ENCODE measurements around the gene SLC66A2. TPM values are rescaled to one million over a fixed set of nuclear protein-coding genes. Genes with fewer than 3 reads are reported as not detected.
A peak's percentile ranks its signal among the peaks of the same experiment; 100 is the strongest.

Gene SLC66A2
- total RNA-seq, 1 donor = 23.3 TPM

DNA sequence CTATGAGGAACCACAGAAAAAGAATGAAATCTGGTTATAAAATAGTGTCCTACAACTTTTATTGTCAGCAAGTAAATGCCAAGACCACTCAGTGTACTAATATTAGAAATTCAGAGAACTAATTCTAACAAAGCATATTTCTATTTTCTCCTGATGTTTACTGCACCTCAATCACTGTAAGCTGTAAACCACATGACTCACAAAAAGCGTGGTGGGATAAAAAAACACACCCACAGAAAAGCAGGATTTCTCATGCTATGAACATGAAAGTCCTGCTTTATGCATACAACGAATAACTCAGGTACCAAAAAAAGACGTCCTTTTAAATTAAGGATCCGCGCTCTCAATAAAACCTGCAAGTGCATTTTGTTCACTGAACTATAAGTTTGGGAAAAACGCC is 36.1 kb upstream of the SLC66A2 start:
- DNase-seq (ENCODE audit: low read depth) = peak; percentile 28
- peak overlapping the region; percentile 94 for H3K4me3 ChIP-seq (ENCODE audit: low read depth, low read length)
- TF ChIP-seq, protein P1, sequence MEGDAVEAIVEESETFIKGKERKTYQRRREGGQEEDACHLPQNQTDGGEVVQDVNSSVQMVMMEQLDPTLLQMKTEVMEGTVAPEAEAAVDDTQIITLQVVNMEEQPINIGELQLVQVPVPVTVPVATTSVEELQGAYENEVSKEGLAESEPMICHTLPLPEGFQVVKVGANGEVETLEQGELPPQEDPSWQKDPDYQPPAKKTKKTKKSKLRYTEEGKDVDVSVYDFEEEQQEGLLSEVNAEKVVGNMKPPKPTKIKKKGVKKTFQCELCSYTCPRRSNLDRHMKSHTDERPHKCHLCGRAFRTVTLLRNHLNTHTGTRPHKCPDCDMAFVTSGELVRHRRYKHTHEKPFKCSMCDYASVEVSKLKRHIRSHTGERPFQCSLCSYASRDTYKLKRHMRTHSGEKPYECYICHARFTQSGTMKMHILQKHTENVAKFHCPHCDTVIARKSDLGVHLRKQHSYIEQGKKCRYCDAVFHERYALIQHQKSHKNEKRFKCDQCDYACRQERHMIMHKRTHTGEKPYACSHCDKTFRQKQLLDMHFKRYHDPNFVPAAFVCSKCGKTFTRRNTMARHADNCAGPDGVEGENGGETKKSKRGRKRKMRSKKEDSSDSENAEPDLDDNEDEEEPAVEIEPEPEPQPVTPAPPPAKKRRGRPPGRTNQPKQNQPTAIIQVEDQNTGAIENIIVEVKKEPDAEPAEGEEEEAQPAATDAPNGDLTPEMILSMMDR (IDR thresholded peaks at IDR 0.05; ENCODE audit: insufficient read depth, low read depth, low read length) = no peak

DNA sequence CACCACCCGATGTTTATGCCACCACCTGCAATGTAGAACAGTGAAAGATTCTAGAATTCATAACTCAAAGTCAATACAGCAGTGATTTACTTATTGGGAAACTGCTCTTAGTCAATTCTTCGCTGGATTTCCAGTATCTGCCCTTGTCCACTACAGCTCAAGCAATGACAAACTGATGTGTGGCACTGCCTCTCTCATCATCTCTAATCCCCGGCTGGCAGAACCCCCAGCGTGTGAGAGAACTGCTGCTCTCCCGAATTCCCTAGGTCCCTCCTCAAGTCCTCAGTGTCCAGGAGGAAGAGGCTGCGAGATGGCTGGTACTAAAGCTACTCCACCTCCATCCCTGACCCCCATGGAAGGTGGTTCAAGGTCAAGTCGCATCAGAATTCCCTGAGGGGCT is 35.3 kb upstream of the SLC66A2 start:
- peak overlapping the region; percentile 94 for H3K4me3 ChIP-seq (ENCODE audit: low read depth, low read length)
- no peak for DNase-seq (ENCODE audit: low read depth)
- TF ChIP-seq, protein P1 (IDR thresholded peaks at IDR 0.05; ENCODE audit: insufficient read depth, low read depth, low read length) = no peak

DNA sequence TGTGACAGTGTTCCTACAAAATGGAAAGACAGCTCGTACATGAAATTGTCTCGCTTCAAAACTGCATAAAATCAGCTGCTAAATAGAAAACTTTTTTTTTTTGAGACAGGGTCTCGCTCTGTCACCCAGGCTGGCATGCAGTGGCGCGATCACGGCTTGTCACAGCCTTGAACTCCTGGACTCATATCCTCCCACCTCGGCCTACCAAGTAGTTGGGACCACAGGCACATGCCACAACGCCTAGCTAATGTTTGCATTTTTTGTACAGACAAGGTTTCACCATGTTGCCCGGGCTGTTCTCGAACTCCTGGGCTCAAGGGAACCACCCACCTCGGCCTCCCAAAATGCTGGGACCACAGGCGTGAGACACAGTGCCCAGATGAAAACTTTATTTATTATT is 33.7 kb upstream of the SLC66A2 start:
- DNase-seq (ENCODE audit: low read depth) = no peak
- no peak overlapping the region for H3K4me3 ChIP-seq (ENCODE audit: low read depth, low read length)
- TF ChIP-seq, protein P1 (IDR thresholded peaks at IDR 0.05; ENCODE audit: insufficient read depth, low read depth, low read length) = no peak

DNA sequence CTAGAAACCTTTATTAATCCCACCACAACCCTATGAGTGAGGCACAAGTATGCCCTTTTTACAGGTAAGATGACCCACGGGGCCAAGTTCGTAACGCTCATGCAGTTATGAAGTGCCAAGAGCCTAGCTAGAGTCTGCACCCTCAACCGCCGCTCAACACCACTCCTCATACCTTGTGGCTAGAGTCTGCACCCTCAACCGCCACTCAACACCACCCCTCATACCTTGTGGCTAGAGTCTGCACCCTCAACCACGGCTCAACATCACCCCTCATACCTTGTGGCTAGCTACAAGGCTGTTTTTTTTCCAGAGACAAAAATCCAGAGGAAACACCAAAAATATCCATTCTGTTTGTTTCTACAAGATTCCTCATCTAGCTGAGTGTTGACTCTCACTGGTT is 32.3 kb upstream of the SLC66A2 start:
- TF ChIP-seq, protein P1 (IDR thresholded peaks at IDR 0.05; ENCODE audit: insufficient read depth, low read depth, low read length) = no peak
- no peak overlapping the region for H3K4me3 ChIP-seq (ENCODE audit: low read depth, low read length)
- no peak for DNase-seq (ENCODE audit: low read depth)

DNA sequence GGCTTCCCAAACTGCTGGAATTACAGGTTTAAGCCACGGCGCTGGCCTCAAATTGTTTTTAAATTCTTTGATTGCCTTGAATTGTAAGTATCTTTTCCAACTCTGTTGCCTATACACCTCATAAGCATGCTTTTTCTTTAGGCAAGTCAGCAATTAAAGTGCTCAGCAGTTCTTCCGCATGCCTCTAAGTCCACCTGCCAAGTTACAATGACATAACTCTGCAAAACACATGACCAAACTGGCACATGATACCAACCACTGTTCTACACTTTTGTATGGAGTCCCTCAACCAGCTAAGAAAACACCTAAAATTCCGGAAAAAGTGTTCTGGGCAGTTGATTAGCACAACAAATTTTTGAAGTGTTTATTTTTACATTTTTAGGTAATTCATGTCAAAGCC is 31.8 kb upstream of the SLC66A2 start:
- no peak overlapping the region for H3K4me3 ChIP-seq (ENCODE audit: low read depth, low read length)
- no peak for DNase-seq (ENCODE audit: low read depth)
- TF ChIP-seq, protein P1 (IDR thresholded peaks at IDR 0.05; ENCODE audit: insufficient read depth, low read depth, low read length) = no peak

DNA sequence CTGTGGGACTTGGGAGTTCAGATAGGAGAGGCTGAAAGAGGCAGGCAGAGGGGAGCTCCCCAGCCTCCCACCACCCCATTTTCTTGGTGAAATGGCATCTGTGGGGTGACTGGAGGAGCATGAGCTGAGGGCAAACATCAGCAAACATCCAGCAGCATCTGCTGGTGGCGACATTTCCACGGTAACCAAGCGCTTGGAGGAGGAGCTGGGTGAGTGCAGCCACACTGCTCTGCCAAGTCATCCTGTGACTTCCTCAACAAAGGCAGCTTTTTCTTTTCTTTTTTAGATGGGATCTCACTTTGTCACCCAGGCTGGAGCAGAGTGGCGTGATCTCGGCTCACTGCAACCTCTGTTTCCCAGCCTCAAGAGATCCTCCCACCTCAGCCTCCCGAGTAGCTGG is 31.3 kb upstream of the SLC66A2 start:
- TF ChIP-seq, protein P1 (IDR thresholded peaks at IDR 0.05; ENCODE audit: insufficient read depth, low read depth, low read length) = no peak
- DNase-seq (ENCODE audit: low read depth) = no peak
- H3K4me3 ChIP-seq (ENCODE audit: low read depth, low read length) = no peak overlapping the region

DNA sequence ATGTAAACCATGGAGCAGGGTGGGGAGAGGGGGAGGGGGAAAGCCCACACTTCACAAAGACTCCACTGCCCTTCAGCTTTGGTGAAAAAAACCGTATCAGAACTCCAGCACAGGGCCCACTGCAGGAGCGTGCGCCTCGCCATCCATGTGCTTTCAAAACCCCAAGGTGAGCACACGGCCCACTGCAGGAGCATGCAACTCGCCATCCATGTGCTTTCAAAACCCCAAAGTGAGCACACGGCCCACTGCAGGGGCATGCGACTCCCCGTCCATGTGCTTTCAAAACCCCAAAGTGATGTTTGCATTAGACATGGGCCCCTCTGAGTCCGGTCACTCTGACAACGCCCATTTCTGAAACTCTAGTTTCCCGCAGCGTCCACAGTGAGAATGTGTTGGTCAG is 29.1 kb upstream of the SLC66A2 start:
- DNase-seq (ENCODE audit: low read depth) = no peak
- TF ChIP-seq, protein P1 (IDR thresholded peaks at IDR 0.05; ENCODE audit: insufficient read depth, low read depth, low read length) = no peak
- no peak overlapping the region for H3K4me3 ChIP-seq (ENCODE audit: low read depth, low read length)

Measured in fibroblast of villous mesenchyme (primary cell).